ENCODE results near the gene TANGO2. TPM values are rescaled to one million over a fixed set of nuclear protein-coding genes. Genes with fewer than 3 reads are reported as not detected.

Gene TANGO2
- total RNA-seq, 4 donors from 2014 or later = 31.7 to 56.7 (median 39.0) TPM

- Histone ChIP-seq H3K27ac (no peak overlapping the region), H3K36me3 (peaks cover 0 to 74% (median 12%) of the 10 kb centered on the region in 3 donors), H3K4me1 (peaks cover 0 to 55% (median 27%) of the 10 kb centered on the region in 4 donors), H3K4me3 (no peak overlapping the region), H3K9me3 (no peaks in the 10 kb centered on the region), H3K27me3 (no peaks in the 10 kb centered on the region)
- TF ChIP-seq POLR2A (IDR thresholded peaks at IDR 0.05) (no peak), EP300 (IDR thresholded peaks at IDR 0.05) (no peak)
- TF ChIP-seq, protein P1, sequence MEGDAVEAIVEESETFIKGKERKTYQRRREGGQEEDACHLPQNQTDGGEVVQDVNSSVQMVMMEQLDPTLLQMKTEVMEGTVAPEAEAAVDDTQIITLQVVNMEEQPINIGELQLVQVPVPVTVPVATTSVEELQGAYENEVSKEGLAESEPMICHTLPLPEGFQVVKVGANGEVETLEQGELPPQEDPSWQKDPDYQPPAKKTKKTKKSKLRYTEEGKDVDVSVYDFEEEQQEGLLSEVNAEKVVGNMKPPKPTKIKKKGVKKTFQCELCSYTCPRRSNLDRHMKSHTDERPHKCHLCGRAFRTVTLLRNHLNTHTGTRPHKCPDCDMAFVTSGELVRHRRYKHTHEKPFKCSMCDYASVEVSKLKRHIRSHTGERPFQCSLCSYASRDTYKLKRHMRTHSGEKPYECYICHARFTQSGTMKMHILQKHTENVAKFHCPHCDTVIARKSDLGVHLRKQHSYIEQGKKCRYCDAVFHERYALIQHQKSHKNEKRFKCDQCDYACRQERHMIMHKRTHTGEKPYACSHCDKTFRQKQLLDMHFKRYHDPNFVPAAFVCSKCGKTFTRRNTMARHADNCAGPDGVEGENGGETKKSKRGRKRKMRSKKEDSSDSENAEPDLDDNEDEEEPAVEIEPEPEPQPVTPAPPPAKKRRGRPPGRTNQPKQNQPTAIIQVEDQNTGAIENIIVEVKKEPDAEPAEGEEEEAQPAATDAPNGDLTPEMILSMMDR (IDR thresholded peaks at IDR 0.05) = no peak
- 82 to 89% methylated on average over 11 to 19 of the region's 19 CpGs for WGBS, 2 donors
- DNase-seq (ENCODE audit: low spot score in 2 of 2) = no peak
Measured at GRCh38 chr22:20113551-20114310, 92.8 kb downstream of the TANGO2 start.

- Histone ChIP-seq H3K9me3 (no peaks in the 10 kb centered on the region), H3K27ac (peak overlapping the region in 1 of 4 donors; percentile 92), H3K4me1 (peaks cover 0 to 66% (median 32%) of the 10 kb centered on the region in 4 donors), H3K27me3 (no peaks in the 10 kb centered on the region), H3K36me3 (peaks cover 0 to 71% (median 5%) of the 10 kb centered on the region in 3 donors), H3K4me3 (no peak overlapping the region)
- 88% methylated on average over 35 to 36 of the region's 36 CpGs for WGBS, 2 donors
- DNase-seq (ENCODE audit: low spot score in 2 of 2) = no peak
- no peak for TF ChIP-seq EP300 (IDR thresholded peaks at IDR 0.05)
- TF ChIP-seq, protein P1 (IDR thresholded peaks at IDR 0.05) = no peak
- no peak for TF ChIP-seq POLR2A (IDR thresholded peaks at IDR 0.05)
Measured at GRCh38 chr22:20114506-20115475, 93.9 kb downstream of the TANGO2 start.

- WGBS, 2 donors = 45 to 65% methylated on average over 18 to 19 of the region's 30 CpGs
- no peak for DNase-seq (ENCODE audit: low spot score in 2 of 2)
- H3K4me1 ChIP-seq = peaks cover 0 to 76% (median 32%) of the 10 kb centered on the region in 4 donors
- H3K36me3 ChIP-seq = peaks cover 0 to 71% (median 5%) of the 10 kb centered on the region in 3 donors
- no peaks in the 10 kb centered on the region for H3K9me3 ChIP-seq
- peak within 1 kb of the TSS; percentile 86 to 94 (median 92) for H3K27ac ChIP-seq
- H3K4me3 ChIP-seq = peak within 1 kb of the TSS; percentile 84 to 98 (median 91)
- no peaks in the 10 kb centered on the region for H3K27me3 ChIP-seq
- TF ChIP-seq EP300 (IDR thresholded peaks at IDR 0.05) (no peak), POLR2A (IDR thresholded peaks at IDR 0.05) (no peak)
- TF ChIP-seq, protein P1 (IDR thresholded peaks at IDR 0.05) = no peak
Measured at GRCh38 chr22:20115691-20116375, 94.9 kb downstream of the TANGO2 start, which contains the start of gene RANBP1. RANBP1 (plus strand) TSS chr22:20116104; CDS start chr22:20116185, 81 bp downstream.

GRCh38 chr22:20116376-20116950 is 95.6 kb downstream of the TANGO2 start:
- WGBS, 2 donors = 10 to 11% methylated on average over 27 of the region's 27 CpGs
- H3K9me3 ChIP-seq = no peaks in the 10 kb centered on the region
- TF ChIP-seq POLR2A (IDR thresholded peaks at IDR 0.05) (no peak), EP300 (IDR thresholded peaks at IDR 0.05) (no peak)
- TF ChIP-seq, protein P1 (IDR thresholded peaks at IDR 0.05) = no peak
- peaks cover 0 to 82% (median 32%) of the 10 kb centered on the region in 4 donors for H3K4me1 ChIP-seq
- no peaks in the 10 kb centered on the region for H3K27me3 ChIP-seq
- peak overlapping the region; percentile 84 to 98 (median 91) for H3K4me3 ChIP-seq
- DNase-seq (ENCODE audit: low spot score in 2 of 2) = no peak
- peaks cover 0 to 71% (median 5%) of the 10 kb centered on the region in 3 donors for H3K36me3 ChIP-seq
- peak overlapping the region; percentile 86 to 94 (median 92) for H3K27ac ChIP-seq

Small RNAs within 50 kb of the gene (small RNA-seq; reads per million reads assigned to genes)
- gene MIR185 (1.7 reads per million, percentile 53 among the genes with 10 or more reads in this experiment), gene MIR6816 (not detected), gene RF00017 (not detected)

Other genes starting within 250 kb of the TANGO2 start
- 1 to 10 TPM; 2.9 to 8.1 (median 6.3) TPM for gene GNB1L, start 166.2 kb upstream of the TANGO2 start, total RNA-seq
- gene RTL10, start 166.2 kb upstream of the TANGO2 start, total RNA-seq = 10 to 100 TPM; 10.2 to 13.3 (median 11.4) TPM
- gene COMT, start 79.3 kb upstream of the TANGO2 start, total RNA-seq = 100 to 1,000 TPM; 212 to 306 (median 240) TPM
- gene TXNRD2, start 79.3 kb upstream of the TANGO2 start, total RNA-seq = 10 to 100 TPM; 34.8 to 40.6 (median 37.8) TPM
- 10 to 100 TPM; 47.5 to 98.3 (median 80.6) TPM for gene ARVCF, start 4.3 kb upstream of the TANGO2 start, total RNA-seq
- gene DGCR8, start 59.1 kb downstream of the TANGO2 start, total RNA-seq = 10 to 100 TPM; 23.0 to 35.1 (median 26.0) TPM
- 100 to 1,000 TPM; 135 to 238 (median 176) TPM for gene RANBP1, start 95.0 kb downstream of the TANGO2 start, total RNA-seq
- gene TRMT2A, start 96.1 kb downstream of the TANGO2 start, total RNA-seq = 100 to 1,000 TPM in 1 of 4 donors, 10 to 100 TPM in 3; 39.0 to 139 (median 55.9) TPM
- 10 to 100 TPM; 40.6 to 53.7 (median 47.4) TPM for gene ZDHHC8, start 110.7 kb downstream of the TANGO2 start, total RNA-seq
- 10 to 100 TPM in 1 of 4 donors, 1 to 10 TPM in 3; 1.5 to 12.4 (median 6.6) TPM for gene CCDC188, start 129.9 kb downstream of the TANGO2 start, total RNA-seq
- gene RTN4R, start 247.2 kb downstream of the TANGO2 start, total RNA-seq = 1 to 10 TPM; 2.5 to 6.9 (median 3.6) TPM